Measurements from ENCODE around the gene LILRB5.
"Not testable (repeated sequence)": the region's sequence is repeated elsewhere in the genome, so short reads cannot be mapped to it uniquely, and the experiment has no call there.

DNA sequence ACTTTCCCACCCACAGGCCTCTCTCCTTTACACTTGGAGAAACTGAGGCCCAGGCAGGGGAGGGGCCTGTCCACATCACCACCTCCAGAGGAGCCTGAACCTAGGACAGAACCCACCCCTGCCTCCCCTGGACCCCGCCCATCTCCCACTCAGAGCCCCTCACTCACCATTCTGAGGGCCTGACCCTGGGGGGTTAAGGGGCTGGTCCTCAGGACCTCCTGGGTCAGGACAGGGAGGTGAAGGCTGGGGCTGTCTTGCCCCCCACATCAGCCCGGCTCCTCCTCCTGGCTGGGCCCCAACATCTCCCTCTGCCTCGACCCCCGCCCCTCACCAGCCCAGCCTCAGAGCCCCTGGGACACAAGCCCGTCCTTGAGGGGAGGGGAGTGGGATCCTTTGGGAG is 37.4 kb downstream of the LILRB5 start:
- TF ChIP-seq, protein P1, sequence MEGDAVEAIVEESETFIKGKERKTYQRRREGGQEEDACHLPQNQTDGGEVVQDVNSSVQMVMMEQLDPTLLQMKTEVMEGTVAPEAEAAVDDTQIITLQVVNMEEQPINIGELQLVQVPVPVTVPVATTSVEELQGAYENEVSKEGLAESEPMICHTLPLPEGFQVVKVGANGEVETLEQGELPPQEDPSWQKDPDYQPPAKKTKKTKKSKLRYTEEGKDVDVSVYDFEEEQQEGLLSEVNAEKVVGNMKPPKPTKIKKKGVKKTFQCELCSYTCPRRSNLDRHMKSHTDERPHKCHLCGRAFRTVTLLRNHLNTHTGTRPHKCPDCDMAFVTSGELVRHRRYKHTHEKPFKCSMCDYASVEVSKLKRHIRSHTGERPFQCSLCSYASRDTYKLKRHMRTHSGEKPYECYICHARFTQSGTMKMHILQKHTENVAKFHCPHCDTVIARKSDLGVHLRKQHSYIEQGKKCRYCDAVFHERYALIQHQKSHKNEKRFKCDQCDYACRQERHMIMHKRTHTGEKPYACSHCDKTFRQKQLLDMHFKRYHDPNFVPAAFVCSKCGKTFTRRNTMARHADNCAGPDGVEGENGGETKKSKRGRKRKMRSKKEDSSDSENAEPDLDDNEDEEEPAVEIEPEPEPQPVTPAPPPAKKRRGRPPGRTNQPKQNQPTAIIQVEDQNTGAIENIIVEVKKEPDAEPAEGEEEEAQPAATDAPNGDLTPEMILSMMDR (IDR thresholded peaks at IDR 0.05; ENCODE audit: insufficient read depth, low read length) = not testable (repeated sequence)
- not testable (repeated sequence) for TF ChIP-seq GABPA, POLR2AphosphoS5 (IDR thresholded peaks at IDR 0.05; ENCODE audit: low read depth)
- TF ChIP-seq, protein P2, sequence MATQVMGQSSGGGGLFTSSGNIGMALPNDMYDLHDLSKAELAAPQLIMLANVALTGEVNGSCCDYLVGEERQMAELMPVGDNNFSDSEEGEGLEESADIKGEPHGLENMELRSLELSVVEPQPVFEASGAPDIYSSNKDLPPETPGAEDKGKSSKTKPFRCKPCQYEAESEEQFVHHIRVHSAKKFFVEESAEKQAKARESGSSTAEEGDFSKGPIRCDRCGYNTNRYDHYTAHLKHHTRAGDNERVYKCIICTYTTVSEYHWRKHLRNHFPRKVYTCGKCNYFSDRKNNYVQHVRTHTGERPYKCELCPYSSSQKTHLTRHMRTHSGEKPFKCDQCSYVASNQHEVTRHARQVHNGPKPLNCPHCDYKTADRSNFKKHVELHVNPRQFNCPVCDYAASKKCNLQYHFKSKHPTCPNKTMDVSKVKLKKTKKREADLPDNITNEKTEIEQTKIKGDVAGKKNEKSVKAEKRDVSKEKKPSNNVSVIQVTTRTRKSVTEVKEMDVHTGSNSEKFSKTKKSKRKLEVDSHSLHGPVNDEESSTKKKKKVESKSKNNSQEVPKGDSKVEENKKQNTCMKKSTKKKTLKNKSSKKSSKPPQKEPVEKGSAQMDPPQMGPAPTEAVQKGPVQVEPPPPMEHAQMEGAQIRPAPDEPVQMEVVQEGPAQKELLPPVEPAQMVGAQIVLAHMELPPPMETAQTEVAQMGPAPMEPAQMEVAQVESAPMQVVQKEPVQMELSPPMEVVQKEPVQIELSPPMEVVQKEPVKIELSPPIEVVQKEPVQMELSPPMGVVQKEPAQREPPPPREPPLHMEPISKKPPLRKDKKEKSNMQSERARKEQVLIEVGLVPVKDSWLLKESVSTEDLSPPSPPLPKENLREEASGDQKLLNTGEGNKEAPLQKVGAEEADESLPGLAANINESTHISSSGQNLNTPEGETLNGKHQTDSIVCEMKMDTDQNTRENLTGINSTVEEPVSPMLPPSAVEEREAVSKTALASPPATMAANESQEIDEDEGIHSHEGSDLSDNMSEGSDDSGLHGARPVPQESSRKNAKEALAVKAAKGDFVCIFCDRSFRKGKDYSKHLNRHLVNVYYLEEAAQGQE (IDR thresholded peaks at IDR 0.05; ENCODE audit: insufficient replicate concordance, low read depth) = not testable (repeated sequence)

Measured in HL-60 (cell line).